ENCODE results near the gene SMIM41.

The SMIM41 gene

GRCh38 chr12:52081263-52081733, 1.8 kb downstream of the SMIM41 start:
- Mint-ChIP-seq H3K36me3 (ENCODE audit: low read depth) (peaks cover 16% of the 10 kb centered on the region), H3K9me3 (no peaks in the 10 kb centered on the region), H3K27me3 (ENCODE audit: low read depth) (no peaks in the 10 kb centered on the region), H3K27ac (no peak overlapping the region), H3K4me3 (no peak overlapping the region), H3K4me1 (ENCODE audit: low read depth) (peaks cover 5% of the 10 kb centered on the region)
- DNase-seq (ENCODE audit: low spot score) = no peak

GRCh38 chr12:52082026-52082668, 2.6 kb downstream of the SMIM41 start:
- Mint-ChIP-seq H3K4me1 (ENCODE audit: low read depth) (peaks cover 5% of the 10 kb centered on the region), H3K27ac (no peak overlapping the region), H3K27me3 (ENCODE audit: low read depth) (peaks cover 1% of the 10 kb centered on the region), H3K9me3 (no peaks in the 10 kb centered on the region), H3K36me3 (ENCODE audit: low read depth) (peaks cover 10% of the 10 kb centered on the region), H3K4me3 (no peak overlapping the region)
- DNase-seq (ENCODE audit: low spot score) = no peak

- no peak for DNase-seq (ENCODE audit: low spot score)
- H3K27ac Mint-ChIP-seq = no peak overlapping the region
- H3K36me3 Mint-ChIP-seq (ENCODE audit: low read depth) = peaks cover 9% of the 10 kb centered on the region
- no peaks in the 10 kb centered on the region for H3K9me3 Mint-ChIP-seq
- H3K27me3 Mint-ChIP-seq (ENCODE audit: low read depth) = peaks cover 2% of the 10 kb centered on the region
- no peak overlapping the region for H3K4me3 Mint-ChIP-seq
- H3K4me1 Mint-ChIP-seq (ENCODE audit: low read depth) = peaks cover 5% of the 10 kb centered on the region
Observed at GRCh38 chr12:52082669-52082987, 3.1 kb downstream of the SMIM41 start.

GRCh38 chr12:52082988-52083637, 3.6 kb downstream of the SMIM41 start:
- Mint-ChIP-seq H3K27me3 (ENCODE audit: low read depth) (peaks cover 2% of the 10 kb centered on the region), H3K4me1 (ENCODE audit: low read depth) (peaks cover 4% of the 10 kb centered on the region), H3K9me3 (no peaks in the 10 kb centered on the region), H3K36me3 (ENCODE audit: low read depth) (peaks cover 4% of the 10 kb centered on the region), H3K27ac (no peak overlapping the region), H3K4me3 (no peak overlapping the region)
- peak; percentile 49 for DNase-seq (ENCODE audit: low spot score)

GRCh38 chr12:52083638-52083996, 4.1 kb downstream of the SMIM41 start:
- no peak for DNase-seq (ENCODE audit: low spot score)
- H3K36me3 Mint-ChIP-seq (ENCODE audit: low read depth) = peaks cover 3% of the 10 kb centered on the region
- H3K4me3 Mint-ChIP-seq = no peak overlapping the region
- peaks cover 6% of the 10 kb centered on the region for H3K27me3 Mint-ChIP-seq (ENCODE audit: low read depth)
- H3K4me1 Mint-ChIP-seq (ENCODE audit: low read depth) = peaks cover 4% of the 10 kb centered on the region
- H3K9me3 Mint-ChIP-seq = no peaks in the 10 kb centered on the region
- H3K27ac Mint-ChIP-seq = no peak overlapping the region

GRCh38 chr12:52084491-52085231, 5.2 kb downstream of the SMIM41 start:
- Mint-ChIP-seq H3K4me1 (ENCODE audit: low read depth) (peaks cover 4% of the 10 kb centered on the region), H3K36me3 (ENCODE audit: low read depth) (no peaks in the 10 kb centered on the region), H3K27me3 (ENCODE audit: low read depth) (peaks cover 14% of the 10 kb centered on the region), H3K9me3 (no peaks in the 10 kb centered on the region), H3K4me3 (no peak overlapping the region), H3K27ac (no peak overlapping the region)
- DNase-seq (ENCODE audit: low spot score) = no peak

GRCh38 chr12:52085682-52086180, 6.2 kb downstream of the SMIM41 start:
- no peak for DNase-seq (ENCODE audit: low spot score)
- H3K36me3 Mint-ChIP-seq (ENCODE audit: low read depth) = no peaks in the 10 kb centered on the region
- H3K4me3 Mint-ChIP-seq = no peak overlapping the region
- no peaks in the 10 kb centered on the region for H3K9me3 Mint-ChIP-seq
- peaks cover 4% of the 10 kb centered on the region for H3K4me1 Mint-ChIP-seq (ENCODE audit: low read depth)
- H3K27ac Mint-ChIP-seq = no peak overlapping the region
- peaks cover 23% of the 10 kb centered on the region for H3K27me3 Mint-ChIP-seq (ENCODE audit: low read depth)

- H3K27ac Mint-ChIP-seq = no peak overlapping the region
- H3K9me3 Mint-ChIP-seq = no peaks in the 10 kb centered on the region
- H3K36me3 Mint-ChIP-seq (ENCODE audit: low read depth) = no peaks in the 10 kb centered on the region
- no peak overlapping the region for H3K4me3 Mint-ChIP-seq
- peaks cover 4% of the 10 kb centered on the region for H3K4me1 Mint-ChIP-seq (ENCODE audit: low read depth)
- H3K27me3 Mint-ChIP-seq (ENCODE audit: low read depth) = peaks cover 29% of the 10 kb centered on the region
- no peak for DNase-seq (ENCODE audit: low spot score)
Observed at GRCh38 chr12:52086366-52086765, 6.9 kb downstream of the SMIM41 start.

- no peak for DNase-seq (ENCODE audit: low spot score)
- H3K36me3 Mint-ChIP-seq (ENCODE audit: low read depth) = no peaks in the 10 kb centered on the region
- H3K4me3 Mint-ChIP-seq = no peak overlapping the region
- peaks cover 2% of the 10 kb centered on the region for H3K4me1 Mint-ChIP-seq (ENCODE audit: low read depth)
- peaks cover 37% of the 10 kb centered on the region for H3K27me3 Mint-ChIP-seq (ENCODE audit: low read depth)
- no peak overlapping the region for H3K27ac Mint-ChIP-seq
- no peaks in the 10 kb centered on the region for H3K9me3 Mint-ChIP-seq
Observed at GRCh38 chr12:52086944-52087835, 7.7 kb downstream of the SMIM41 start.

- Mint-ChIP-seq H3K36me3 (ENCODE audit: low read depth) (no peaks in the 10 kb centered on the region), H3K4me3 (no peak overlapping the region), H3K27me3 (ENCODE audit: low read depth) (peaks cover 39% of the 10 kb centered on the region), H3K9me3 (no peaks in the 10 kb centered on the region), H3K27ac (no peak overlapping the region), H3K4me1 (ENCODE audit: low read depth) (peaks cover 2% of the 10 kb centered on the region)
- no peak for DNase-seq (ENCODE audit: low spot score)
Observed at GRCh38 chr12:52087961-52088820, 8.7 kb downstream of the SMIM41 start.

GRCh38 chr12:52089491-52089890, 10.0 kb downstream of the SMIM41 start:
- Mint-ChIP-seq H3K9me3 (no peaks in the 10 kb centered on the region), H3K4me3 (no peak overlapping the region), H3K27me3 (ENCODE audit: low read depth) (peaks cover 39% of the 10 kb centered on the region), H3K36me3 (ENCODE audit: low read depth) (no peaks in the 10 kb centered on the region), H3K4me1 (ENCODE audit: low read depth) (no peaks in the 10 kb centered on the region), H3K27ac (no peak overlapping the region)
- DNase-seq (ENCODE audit: low spot score) = no peak

GRCh38 chr12:52090291-52090690, 10.8 kb downstream of the SMIM41 start:
- H3K4me1 Mint-ChIP-seq (ENCODE audit: low read depth) = no peaks in the 10 kb centered on the region
- no peaks in the 10 kb centered on the region for H3K36me3 Mint-ChIP-seq (ENCODE audit: low read depth)
- H3K4me3 Mint-ChIP-seq = no peak overlapping the region
- H3K27me3 Mint-ChIP-seq (ENCODE audit: low read depth) = peaks cover 39% of the 10 kb centered on the region
- H3K27ac Mint-ChIP-seq = no peak overlapping the region
- DNase-seq (ENCODE audit: low spot score) = no peak
- no peaks in the 10 kb centered on the region for H3K9me3 Mint-ChIP-seq

- no peaks in the 10 kb centered on the region for H3K36me3 Mint-ChIP-seq (ENCODE audit: low read depth)
- H3K27me3 Mint-ChIP-seq (ENCODE audit: low read depth) = peaks cover 39% of the 10 kb centered on the region
- no peaks in the 10 kb centered on the region for H3K9me3 Mint-ChIP-seq
- no peak overlapping the region for H3K27ac Mint-ChIP-seq
- H3K4me1 Mint-ChIP-seq (ENCODE audit: low read depth) = no peaks in the 10 kb centered on the region
- no peak for DNase-seq (ENCODE audit: low spot score)
- H3K4me3 Mint-ChIP-seq = no peak overlapping the region
Observed at GRCh38 chr12:52091061-52091460, 11.6 kb downstream of the SMIM41 start.

Measured in T-helper 2 cell treated with Interferon-gamma antibody and Interleukin-4, amounts not matched to agents 5 μg/mL and 100 μg/mL, for 36 hours (primary cell).